Measurements from ENCODE around the gene TMCO2. TPM values are rescaled to one million over a fixed set of nuclear protein-coding genes. Genes with fewer than 3 reads are reported as not detected.

TMCO2 gene
- total RNA-seq, 4 donors from 2014 or later, result not detected

GRCh38 chr1:40255231-40255630 is 7.5 kb downstream of the TMCO2 start:
- intact Hi-C loops (cut with DNase I; ENCODE audit: low total_unique reads) (loop anchor here (5.0 kb wide), 3 partner anchors 117 to 213 kb away; partner anchors contain the start of genes CAP1 and SMAP2), in situ Hi-C loops (cut with MboI; ENCODE audit: low sequenced_read_pairs in 4 of 4) (loop anchor here in 3 of 4 donors (5.0 to 10.0 kb wide), 3 partner anchors 90 to 100 kb away; partner anchors contain the start of gene RLF (in 2 of the 3))
- H3K36me3 ChIP-seq, result no peaks in the 10 kb centered on the region
- H3K4me3 ChIP-seq, result no peak overlapping the region
- TF ChIP-seq POLR2A (IDR thresholded peaks at IDR 0.05), result no peak
- no peak for TF ChIP-seq CTCF (IDR thresholded peaks at IDR 0.05 in 4 of 5, conservative IDR thresholded peaks at IDR 0.05 in 1 of 5)
- no peaks in the 10 kb centered on the region for H3K27me3 ChIP-seq
- peaks cover 29 to 31% of the 10 kb centered on the region in 2 donors for H3K4me1 ChIP-seq
- DNase-seq, result no peak
- H3K27ac ChIP-seq, result no peak overlapping the region
- H3K9me3 ChIP-seq, result no peaks in the 10 kb centered on the region
- ATAC-seq, result no peak

- Histone ChIP-seq H3K4me1 (peaks cover 29 to 35% of the 10 kb centered on the region in 2 donors), H3K36me3 (peaks cover 0 to 12% of the 10 kb centered on the region in 2 donors), H3K27ac (peak overlapping the region; percentile 83 to 98 (median 88)), H3K27me3 (no peaks in the 10 kb centered on the region), H3K4me3 (peak overlapping the region; percentile 90 to 100 (median 93)), H3K9me3 (no peaks in the 10 kb centered on the region)
- intact Hi-C loops (cut with DNase I; ENCODE audit: low total_unique reads) (loop anchor here (2.0 to 5.0 kb wide), 4 partner anchors 96 to 214 kb away; partner anchors contain the start of genes CAP1, RLF and SMAP2), in situ Hi-C loops (cut with MboI; ENCODE audit: low sequenced_read_pairs in 4 of 4) (loop anchor here in 3 of 4 donors (5.0 to 10.0 kb wide), 3 partner anchors 92 to 102 kb away; partner anchors contain the start of gene RLF (in 2 of the 3))
- DNase-seq, result no peak
- no peak for ATAC-seq
- TF ChIP-seq POLR2A (IDR thresholded peaks at IDR 0.05) (no peak), CTCF (IDR thresholded peaks at IDR 0.05 in 4 of 5, conservative IDR thresholded peaks at IDR 0.05 in 1 of 5) (no peak)
These were observed 8.8 kb downstream of the TMCO2 start for GRCh38 chr1:40256401-40257084.

- H3K27me3 ChIP-seq, result no peaks in the 10 kb centered on the region
- TF ChIP-seq CTCF (IDR thresholded peaks at IDR 0.05 in 4 of 5, conservative IDR thresholded peaks at IDR 0.05 in 1 of 5), result no peak
- TF ChIP-seq POLR2A (IDR thresholded peaks at IDR 0.05), result no peak
- H3K27ac ChIP-seq, result peak overlapping the region; percentile 83 to 98 (median 88)
- DNase-seq, result no peak
- in situ Hi-C loops (cut with MboI; ENCODE audit: low sequenced_read_pairs in 4 of 4), result loop anchor here in 3 of 4 donors (5.0 to 10.0 kb wide), 3 partner anchors 92 to 102 kb away; partner anchors contain the start of gene RLF (in 2 of the 3)
- peak overlapping the region; percentile 90 to 100 (median 93) for H3K4me3 ChIP-seq
- peaks cover 29 to 41% of the 10 kb centered on the region in 2 donors for H3K4me1 ChIP-seq
- ATAC-seq, result peak; percentile 7 to 18
- intact Hi-C loops (cut with DNase I; ENCODE audit: low total_unique reads), result loop anchor here (2.0 to 5.0 kb wide), 4 partner anchors 96 to 215 kb away; partner anchors contain the start of genes CAP1, RLF and SMAP2
- H3K36me3 ChIP-seq, result peaks cover 0 to 20% of the 10 kb centered on the region in 2 donors
- no peaks in the 10 kb centered on the region for H3K9me3 ChIP-seq
These were observed 9.6 kb downstream of the TMCO2 start for GRCh38 chr1:40257313-40257687.

GRCh38 chr1:40257688-40258444 is 10.1 kb downstream of the TMCO2 start, which contains the start of gene ZMPSTE24:
Gene ZMPSTE24 (plus strand): TSS chr1:40258236. CDS start chr1:40258272, 36 bp downstream.
- in situ Hi-C loops (cut with MboI; ENCODE audit: low sequenced_read_pairs in 4 of 4), result loop anchor here in 3 of 4 donors (5.0 to 10.0 kb wide), 3 partner anchors 93 to 103 kb away; partner anchors contain the start of gene RLF (in 2 of the 3)
- Histone ChIP-seq H3K4me3 (peak within 1 kb of the TSS; percentile 90 to 100 (median 93)), H3K27me3 (no peaks in the 10 kb centered on the region), H3K36me3 (peaks cover 0 to 25% of the 10 kb centered on the region in 2 donors), H3K4me1 (peaks cover 29 to 45% of the 10 kb centered on the region in 2 donors), H3K9me3 (no peaks in the 10 kb centered on the region), H3K27ac (peak within 1 kb of the TSS; percentile 83 to 98 (median 88))
- intact Hi-C loops (cut with DNase I; ENCODE audit: low total_unique reads), result loop anchor here (2.0 to 5.0 kb wide), 4 partner anchors 97 to 216 kb away; partner anchors contain the start of genes CAP1, RLF and SMAP2
- DNase-seq (peak; percentile 94 to 97), ATAC-seq (peak; percentile 98 to 99)
- TF ChIP-seq CTCF (IDR thresholded peaks at IDR 0.05 in 4 of 5, conservative IDR thresholded peaks at IDR 0.05 in 1 of 5), result no peak
- TF ChIP-seq POLR2A (IDR thresholded peaks at IDR 0.05), result peak; percentile 60 to 69
